Small intestine (tissue), 16 donors: ENCODE results near the gene GRHPR. TPM values are rescaled to one million over a fixed set of nuclear protein-coding genes. Genes with fewer than 3 reads are reported as not detected.
A peak's percentile ranks its signal among the peaks of the same experiment; 100 is the strongest.

Experiments used
- DNase-seq, 2 donors: peaks; one replicate each; pipeline versions ENCODE4 v3.0.0 to v3.0.0-alpha.2; 2013
- FAIRE-seq: peaks from 2 replicates; lab custom pipeline; 2012; peaks lifted over from hg19 to GRCh38; lab: Jason Lieb, UNC
- H3K27ac ChIP-seq, 3 donors: one replicate each; pipeline ENCODE4 v1.5.1; 2013; ENCODE audit warnings: low read length in 2 of 3, mild to moderate bottlenecking in 2 of 3, control low read depth in 1 of 3, inconsistent platforms in 1 of 3, low read depth in 1 of 3, moderate library complexity in 1 of 3
- H3K27me3 ChIP-seq, 3 donors: one replicate each; pipeline ENCODE4 v1.6.1; 2013; ENCODE audit warnings: low read length in 3 of 3, inconsistent platforms in 1 of 3; ENCODE audit not compliant: control insufficient read depth in 3 of 3, insufficient read depth in 3 of 3
- H3K36me3 ChIP-seq, 3 donors: one replicate each; pipeline ENCODE4 v1.6.1; 2013; ENCODE audit warnings: low read length in 3 of 3, inconsistent platforms in 1 of 3, low read depth in 1 of 3, mild to moderate bottlenecking in 1 of 3, moderate library complexity in 1 of 3; ENCODE audit not compliant: control insufficient read depth in 3 of 3, insufficient read depth in 2 of 3
- H3K4me1 ChIP-seq, 3 donors: one replicate each; pipeline ENCODE4 v1.6.1; 2013; ENCODE audit warnings: low read length in 2 of 3, inconsistent platforms in 1 of 3, low read depth in 1 of 3, mild to moderate bottlenecking in 1 of 3, moderate library complexity in 1 of 3; ENCODE audit not compliant: control insufficient read depth in 3 of 3, insufficient read depth in 2 of 3
- H3K4me3 ChIP-seq, 3 donors: one replicate each; pipeline ENCODE4 v1.5.1; 2013; ENCODE audit warnings: low read length in 3 of 3, control low read depth in 1 of 3, inconsistent platforms in 1 of 3, low read depth in 1 of 3, mild to moderate bottlenecking in 1 of 3, moderate library complexity in 1 of 3
- H3K9me3 ChIP-seq, 2 donors: one replicate each; pipeline ENCODE4 v1.6.1; 2013; ENCODE audit warnings: low read depth in 1 of 2, low read length in 1 of 2; ENCODE audit not compliant: control insufficient read depth in 2 of 2, insufficient read depth in 1 of 2
- WGBS, 3 donors: extraction: QIAGEN DNeasy Blood & Tissue Kit; methylation state at CpG; one replicate each; pipeline ENCODE4 v1.1.7; 2013; 5-methylcytosine and 5-hydroxymethylcytosine counted together
- long read RNA-seq, 10 donors: transcript quantifications; one replicate each; lab custom pipeline, GENCODE V29; 2026
- polyA plus RNA-seq, 4 donors: library from polyadenylated mRNA; stranded (reverse) in 3 of 4; unstranded in 1 of 4; fragments of 200-250 nt in 3 of 4; fragments of 120-200 nt in 1 of 4; gene quantifications; one replicate each; pipeline versions ENCODE4 v1.2.1 to v1.2.3, GENCODE V29; 2013
- donor health status: healthy with polysubstance abuse.
- donor health status: control.
- donor health status: control.
- donor health status: Bipolar disorder and iron deficiency.
- donor health status: healthy.

GRHPR gene
- 100 to 1,000 TPM; 103 to 134 (median 123) TPM for polyA plus RNA-seq
- long read RNA-seq, donor 1, full-length matches to known transcripts, result 77 of 110 reads
- long read RNA-seq, donor 1, partial matches to known transcripts, result 27 of 110 reads
- long read RNA-seq, donor 1, other reads (novel, unspliced or antisense), result 6 of 110 reads
- long read RNA-seq, donor 2, full-length matches to known transcripts, result 12 of 12 reads
- long read RNA-seq, donor 2, partial matches to known transcripts, result 0 of 12 reads
- long read RNA-seq, donor 2, other reads (novel, unspliced or antisense), result 0 of 12 reads
- long read RNA-seq, donor 3, full-length matches to known transcripts, result 31 of 31 reads
- long read RNA-seq, donor 3, partial matches to known transcripts, result 0 of 31 reads
- long read RNA-seq, donor 3, other reads (novel, unspliced or antisense), result 0 of 31 reads
- long read RNA-seq, donor 4, result 0 reads
- long read RNA-seq, donor 5, partial matches to known transcripts, result 0 of 6 reads
- long read RNA-seq, donor 5, other reads (novel, unspliced or antisense), result 0 of 6 reads
- long read RNA-seq, donor 6, full-length matches to known transcripts, result 23 of 28 reads
- long read RNA-seq, donor 6, partial matches to known transcripts, result 5 of 28 reads
- long read RNA-seq, donor 6, other reads (novel, unspliced or antisense), result 0 of 28 reads
- long read RNA-seq, donor 7, full-length matches to known transcripts, result 99 of 104 reads
- long read RNA-seq, donor 7, partial matches to known transcripts, result 0 of 104 reads
- long read RNA-seq, donor 7, other reads (novel, unspliced or antisense), result 5 of 104 reads
- long read RNA-seq, donor 8, partial matches to known transcripts, result 0 of 5 reads
- long read RNA-seq, donor 8, other reads (novel, unspliced or antisense), result 0 of 5 reads
- long read RNA-seq, donor 9, partial matches to known transcripts, result 0 of 3 reads
- long read RNA-seq, donor 9, other reads (novel, unspliced or antisense), result 0 of 3 reads
- long read RNA-seq, donor 10, full-length matches to known transcripts, result 41 of 47 reads
- long read RNA-seq, donor 10, partial matches to known transcripts, result 6 of 47 reads
- long read RNA-seq, donor 10, other reads (novel, unspliced or antisense), result 0 of 47 reads

DNA sequence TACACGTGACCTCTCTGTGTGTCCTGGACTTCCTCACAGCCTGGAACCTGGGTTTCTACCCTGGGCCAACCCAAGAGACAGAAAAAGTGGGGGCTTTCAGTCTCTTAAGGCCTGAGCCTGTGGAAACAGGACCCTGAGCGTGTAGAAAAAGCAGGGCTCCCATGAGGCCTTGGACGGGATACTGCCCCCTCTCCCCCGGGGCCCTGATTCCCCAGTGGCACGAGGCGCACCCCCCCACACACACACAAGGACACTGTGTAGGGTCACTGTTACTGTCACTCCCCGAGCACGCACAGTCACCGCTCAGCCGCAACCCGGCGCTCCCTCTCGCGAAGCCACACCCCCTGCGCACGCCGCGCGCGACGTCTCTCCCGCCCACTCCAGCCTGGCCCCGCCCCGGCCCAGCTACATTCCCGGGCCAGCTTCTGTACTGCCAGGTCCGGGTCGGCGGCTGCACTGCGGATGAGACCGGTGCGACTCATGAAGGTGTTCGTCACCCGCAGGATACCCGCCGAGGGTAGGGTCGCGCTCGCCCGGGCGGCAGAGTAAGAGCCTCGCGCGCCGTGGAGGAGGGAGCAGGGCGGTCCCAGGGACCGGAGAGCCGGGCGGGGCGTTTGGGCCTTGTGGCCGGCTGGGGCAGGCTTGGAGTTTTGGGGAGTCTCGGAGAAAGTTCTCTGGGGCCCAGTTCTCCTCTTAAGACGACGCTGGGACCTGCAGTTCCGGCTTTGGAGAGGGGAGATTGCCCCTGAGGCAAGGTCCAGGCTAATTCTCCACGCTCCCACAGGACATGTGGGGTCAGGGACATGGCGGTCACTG lies at the start of gene GRHPR:
Gene GRHPR, plus strand, starts transcription at position 408 of the 816 bp plus-strand sequence. Its CDS starts 55 bp downstream, at position 463.
- Histone ChIP-seq H3K27me3 (no peaks in the 10 kb centered on the region), H3K4me1 (peaks cover 3 to 27% (median 13%) of the 10 kb centered on the region in 3 donors), H3K9me3 (no peaks in the 10 kb centered on the region), H3K27ac (peak within 1 kb of the TSS; percentile 84 to 92 (median 89)), H3K4me3 (peak within 1 kb of the TSS; percentile 63 to 98 (median 72)), H3K36me3 (peaks cover 0 to 33% (median 5%) of the 10 kb centered on the region in 3 donors)
- WGBS, 3 donors, result 1% methylated on average over 41 to 56 of the region's 56 CpGs
- DNase-seq (peak; percentile 91 to 96), FAIRE-seq (no peak)

DNA sequence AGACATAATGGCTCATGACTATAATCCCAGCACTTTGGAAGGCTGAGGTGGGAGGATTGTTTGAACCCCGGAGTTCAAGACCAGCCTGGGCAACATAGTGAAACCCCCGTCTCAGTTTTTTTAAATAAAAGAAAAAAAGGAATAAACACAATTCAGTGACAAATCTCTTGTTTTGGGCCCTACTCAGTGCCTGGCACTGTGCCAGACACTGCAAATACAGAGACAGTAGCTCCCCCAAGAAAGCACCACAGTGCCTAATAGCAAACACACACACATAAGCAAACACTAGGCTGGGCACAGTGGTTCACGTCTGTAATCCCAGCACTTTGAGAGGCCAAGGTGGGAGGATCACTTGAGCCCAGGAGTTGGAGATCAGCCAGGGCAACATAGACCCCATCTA lies 49.7 kb upstream of the GRHPR start:
- Histone ChIP-seq H3K9me3 (no peaks in the 10 kb centered on the region), H3K27me3 (no peaks in the 10 kb centered on the region), H3K4me3 (no peak overlapping the region), H3K4me1 (no peaks in the 10 kb centered on the region), H3K36me3 (no peaks in the 10 kb centered on the region), H3K27ac (no peak overlapping the region)
- FAIRE-seq (no peak), DNase-seq (no peak)
- 78 to 91% (median 84%) methylated on average over 3 of the region's 3 CpGs for WGBS, 3 donors

- H3K9me3 ChIP-seq, result no peaks in the 10 kb centered on the region
- H3K27ac ChIP-seq, result no peak overlapping the region
- WGBS, 3 donors, result 92 to 96% (median 95%) methylated on average over 1 of the region's 1 CpG
- H3K4me3 ChIP-seq, result no peak overlapping the region
- no peaks in the 10 kb centered on the region for H3K27me3 ChIP-seq
- FAIRE-seq (no peak), DNase-seq (no peak)
- no peaks in the 10 kb centered on the region for H3K4me1 ChIP-seq
- no peaks in the 10 kb centered on the region for H3K36me3 ChIP-seq
Measured at GRCh38 chr9:37373621-37374020, 48.9 kb upstream of the GRHPR start.

GRCh38 chr9:37374892-37375291 lies 47.6 kb upstream of the GRHPR start:
- Histone ChIP-seq H3K9me3 (no peaks in the 10 kb centered on the region), H3K36me3 (no peaks in the 10 kb centered on the region), H3K4me3 (no peak overlapping the region), H3K27me3 (no peaks in the 10 kb centered on the region), H3K27ac (no peak overlapping the region), H3K4me1 (no peaks in the 10 kb centered on the region)
- FAIRE-seq (no peak), DNase-seq (no peak)
- 75 to 93% (median 81%) methylated on average over 6 of the region's 6 CpGs for WGBS, 3 donors

- no peak overlapping the region for H3K4me3 ChIP-seq
- H3K27me3 ChIP-seq, result no peaks in the 10 kb centered on the region
- no peak for FAIRE-seq
- H3K9me3 ChIP-seq, result peaks cover 0 to 4% of the 10 kb centered on the region in 2 donors
- H3K4me1 ChIP-seq, result no peaks in the 10 kb centered on the region
- no peak for DNase-seq
- no peaks in the 10 kb centered on the region for H3K36me3 ChIP-seq
- no peak overlapping the region for H3K27ac ChIP-seq
- WGBS, 3 donors, result 68 to 74% (median 70%) methylated on average over 13 of the region's 13 CpGs
Measured at GRCh38 chr9:37377688-37378612, 44.5 kb upstream of the GRHPR start.

- peaks cover 0 to 4% of the 10 kb centered on the region in 2 donors for H3K9me3 ChIP-seq
- WGBS, 3 donors, result 84 to 94% (median 88%) methylated on average over 19 of the region's 19 CpGs
- H3K36me3 ChIP-seq, result no peaks in the 10 kb centered on the region
- DNase-seq (no peak), FAIRE-seq (no peak)
- no peaks in the 10 kb centered on the region for H3K27me3 ChIP-seq
- no peak overlapping the region for H3K4me3 ChIP-seq
- H3K27ac ChIP-seq, result no peak overlapping the region
- no peaks in the 10 kb centered on the region for H3K4me1 ChIP-seq
Measured at GRCh38 chr9:37378613-37379004, 43.9 kb upstream of the GRHPR start.

DNA sequence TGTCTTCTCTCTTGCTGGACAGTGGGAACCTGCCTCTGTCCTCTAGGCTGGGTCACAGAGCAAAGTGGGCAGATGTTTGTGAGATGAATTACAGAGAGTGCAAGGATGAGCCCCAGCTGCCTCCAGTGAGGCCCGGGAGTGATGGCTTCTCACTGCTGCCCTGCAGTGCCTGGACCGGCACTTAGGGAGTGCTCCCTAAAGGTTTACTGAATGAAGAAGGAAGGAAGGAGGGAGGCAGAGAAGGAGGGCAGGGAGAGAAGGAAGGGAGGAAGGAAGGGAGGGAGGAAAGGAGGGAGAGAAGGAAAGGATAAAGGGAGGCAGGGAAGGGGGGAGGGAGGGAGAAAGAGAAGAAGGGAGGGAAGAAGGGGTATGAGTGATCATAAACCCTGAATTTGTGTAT lies 42.7 kb upstream of the GRHPR start:
- 62 to 91% (median 88%) methylated on average over 2 of the region's 2 CpGs for WGBS, 3 donors
- Histone ChIP-seq H3K27ac (no peak overlapping the region), H3K4me3 (no peak overlapping the region), H3K9me3 (peaks cover 0 to 4% of the 10 kb centered on the region in 2 donors), H3K27me3 (no peaks in the 10 kb centered on the region), H3K4me1 (no peaks in the 10 kb centered on the region), H3K36me3 (no peaks in the 10 kb centered on the region)
- FAIRE-seq (no peak), DNase-seq (no peak)
